NCI-H1417 treated with DMSO at 0.1 percent for 48 hours (cell line): ENCODE measurements around the gene TAF6L.
"Not testable (repeated sequence)": the region's sequence is repeated elsewhere in the genome, so short reads cannot be mapped to it uniquely, and the experiment has no call there.

Source experiments
- DNase-seq: peaks from one replicate; lab custom pipeline; 2025; lab: John Stamatoyannopoulos, UW

TAF6L gene, protein sequence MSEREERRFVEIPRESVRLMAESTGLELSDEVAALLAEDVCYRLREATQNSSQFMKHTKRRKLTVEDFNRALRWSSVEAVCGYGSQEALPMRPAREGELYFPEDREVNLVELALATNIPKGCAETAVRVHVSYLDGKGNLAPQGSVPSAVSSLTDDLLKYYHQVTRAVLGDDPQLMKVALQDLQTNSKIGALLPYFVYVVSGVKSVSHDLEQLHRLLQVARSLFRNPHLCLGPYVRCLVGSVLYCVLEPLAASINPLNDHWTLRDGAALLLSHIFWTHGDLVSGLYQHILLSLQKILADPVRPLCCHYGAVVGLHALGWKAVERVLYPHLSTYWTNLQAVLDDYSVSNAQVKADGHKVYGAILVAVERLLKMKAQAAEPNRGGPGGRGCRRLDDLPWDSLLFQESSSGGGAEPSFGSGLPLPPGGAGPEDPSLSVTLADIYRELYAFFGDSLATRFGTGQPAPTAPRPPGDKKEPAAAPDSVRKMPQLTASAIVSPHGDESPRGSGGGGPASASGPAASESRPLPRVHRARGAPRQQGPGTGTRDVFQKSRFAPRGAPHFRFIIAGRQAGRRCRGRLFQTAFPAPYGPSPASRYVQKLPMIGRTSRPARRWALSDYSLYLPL

DNA sequence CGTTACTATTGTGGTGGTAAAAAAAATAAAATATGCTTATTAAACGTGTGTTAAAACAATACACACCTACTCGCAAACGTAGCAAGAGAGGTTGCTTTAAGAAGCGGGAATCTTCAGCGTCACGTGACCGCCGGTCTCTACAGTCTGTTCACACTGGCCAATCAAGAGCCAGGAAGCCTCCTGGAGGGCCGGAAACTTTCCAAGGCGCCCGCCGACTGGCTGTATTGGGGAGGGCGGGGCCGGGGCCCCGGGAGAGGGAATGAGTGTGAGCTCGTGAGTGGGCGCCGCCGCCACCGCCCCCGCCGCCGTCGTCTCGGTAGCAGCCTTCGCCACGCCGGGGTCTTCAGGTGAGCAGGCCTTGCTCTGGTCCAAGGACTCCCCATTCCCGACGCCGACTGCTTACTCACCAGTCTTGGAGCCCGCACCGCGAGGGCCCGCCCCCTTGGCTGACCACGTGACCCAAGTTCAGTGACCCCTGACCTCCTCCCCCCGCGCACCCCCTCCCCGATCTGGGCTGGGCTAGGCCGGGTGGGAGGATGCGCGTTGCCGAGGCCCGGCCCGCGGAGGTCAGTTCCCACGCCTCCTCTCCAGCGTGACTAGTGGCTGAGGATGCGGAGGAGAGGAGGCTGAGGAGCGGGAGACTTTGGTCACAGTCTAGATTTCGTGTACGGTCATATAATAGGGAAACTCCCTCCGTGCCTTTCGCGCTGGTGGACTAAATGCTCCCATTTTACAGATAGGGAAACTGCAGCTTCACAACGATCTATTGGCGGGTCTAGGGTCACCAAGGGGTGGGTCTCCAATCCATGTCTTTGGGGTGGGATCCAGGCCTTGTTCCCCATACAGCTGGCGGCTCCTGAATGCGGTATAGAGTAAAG, at the start of gene TAF6L:
Gene TAF6L (plus strand): TSS at position 253 of the 878 bp plus-strand sequence. CDS start 4,388 bp downstream, outside the sequence.
- peak; percentile 92 for DNase-seq

- DNase-seq: no peak
These were observed 49.2 kb upstream of the TAF6L start for GRCh38 chr11:62721994-62722393.

DNA sequence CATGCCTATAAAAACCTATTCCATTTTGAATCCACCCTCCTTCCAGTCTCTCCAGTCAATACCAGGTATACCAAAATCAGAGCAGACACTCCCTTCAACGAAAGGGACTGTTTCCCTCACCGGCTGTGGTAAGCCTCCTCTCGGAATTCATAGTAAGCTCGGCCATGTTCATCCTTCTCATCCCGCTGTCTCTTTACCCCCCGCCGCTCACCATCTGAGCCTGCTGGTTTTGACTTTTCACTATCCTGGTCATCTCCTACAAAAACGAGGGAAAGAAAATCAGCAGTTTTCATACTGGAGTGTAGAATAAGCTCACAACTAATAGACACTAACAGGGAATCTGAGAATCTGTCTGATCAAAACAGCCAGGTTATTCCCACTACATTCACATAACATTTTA, 47.0 kb upstream of the TAF6L start:
- no peak for DNase-seq

DNA sequence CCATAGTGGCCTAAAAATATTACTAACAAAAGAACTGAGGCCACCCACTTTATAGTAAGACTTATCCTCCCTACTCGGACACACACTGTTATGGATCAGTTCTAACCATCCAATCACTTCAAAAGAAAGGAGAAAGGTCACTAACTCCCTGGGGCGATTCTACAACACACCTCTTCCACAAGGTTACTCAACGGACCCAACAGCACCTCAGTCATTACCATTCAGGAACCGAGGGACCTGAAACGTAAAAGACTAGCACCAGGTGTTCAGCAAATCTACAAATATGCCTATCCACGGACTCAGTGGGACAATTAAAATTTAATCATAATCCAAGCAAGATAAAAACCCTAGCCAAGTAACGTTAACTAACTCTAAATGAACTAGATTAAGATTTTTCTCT, 45.5 kb upstream of the TAF6L start:
- DNase-seq: no peak

GRCh38 chr11:62726156-62726914, 44.9 kb upstream of the TAF6L start:
- DNase-seq: no peak

GRCh38 chr11:62726915-62727164, 44.4 kb upstream of the TAF6L start:
- no peak for DNase-seq

DNA sequence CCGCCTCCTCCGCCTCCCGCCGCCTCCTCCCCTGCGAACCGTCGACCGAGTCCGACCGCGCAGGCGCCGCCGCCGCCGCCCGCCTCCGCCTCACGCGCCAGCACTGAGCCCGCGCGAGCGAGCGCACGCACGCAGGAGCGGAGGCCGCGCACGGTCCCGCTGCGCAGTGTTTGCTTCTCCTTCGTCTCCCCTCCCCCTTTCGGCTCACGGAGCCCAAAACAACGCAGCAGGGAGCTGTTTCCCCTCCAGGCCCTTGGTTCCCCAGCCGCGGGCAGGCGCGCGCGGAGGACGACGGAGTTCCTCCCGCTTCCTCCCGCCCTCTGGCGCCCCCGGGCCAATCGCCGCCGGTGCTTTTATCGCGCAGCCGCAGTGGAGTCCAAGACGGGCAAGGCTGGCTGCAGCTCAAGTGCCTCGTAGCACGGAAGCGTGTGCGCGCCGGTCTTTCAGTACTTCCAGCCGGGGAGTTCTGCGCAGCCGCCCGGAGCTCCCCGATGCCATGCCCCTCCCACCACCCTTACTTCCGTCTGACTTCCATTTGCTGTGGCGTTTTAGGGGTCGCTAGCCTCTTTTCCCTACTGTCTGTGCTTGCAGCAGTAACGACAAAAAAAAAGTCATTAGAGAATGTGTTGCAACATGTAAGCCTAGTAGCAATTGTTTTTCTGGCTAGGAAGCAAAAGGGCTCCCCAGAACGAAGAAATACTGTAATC, 43.9 kb upstream of the TAF6L start, which contains the start of gene HNRNPUL2:
Gene HNRNPUL2 (minus strand): TSS at position 293 of the 707 bp plus-strand sequence. CDS start 301 bp downstream, outside the sequence.
- peak; percentile 98 for DNase-seq

DNA sequence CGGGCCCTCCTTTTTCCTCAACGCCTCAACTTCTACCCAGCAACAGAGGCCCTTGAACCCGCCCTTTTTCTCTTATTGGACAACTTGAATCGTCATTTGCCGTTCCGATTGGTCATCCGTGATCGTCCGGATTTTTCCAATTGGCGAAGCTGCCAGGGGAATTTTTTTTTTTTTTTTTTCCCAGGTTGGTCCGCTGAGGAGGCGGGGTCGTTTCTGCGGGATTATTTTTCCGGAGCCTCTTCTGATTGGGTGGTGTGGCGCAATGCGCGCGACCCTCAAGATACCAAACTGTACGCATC, 43.4 kb upstream of the TAF6L start:
- DNase-seq: peak; percentile 95

DNA sequence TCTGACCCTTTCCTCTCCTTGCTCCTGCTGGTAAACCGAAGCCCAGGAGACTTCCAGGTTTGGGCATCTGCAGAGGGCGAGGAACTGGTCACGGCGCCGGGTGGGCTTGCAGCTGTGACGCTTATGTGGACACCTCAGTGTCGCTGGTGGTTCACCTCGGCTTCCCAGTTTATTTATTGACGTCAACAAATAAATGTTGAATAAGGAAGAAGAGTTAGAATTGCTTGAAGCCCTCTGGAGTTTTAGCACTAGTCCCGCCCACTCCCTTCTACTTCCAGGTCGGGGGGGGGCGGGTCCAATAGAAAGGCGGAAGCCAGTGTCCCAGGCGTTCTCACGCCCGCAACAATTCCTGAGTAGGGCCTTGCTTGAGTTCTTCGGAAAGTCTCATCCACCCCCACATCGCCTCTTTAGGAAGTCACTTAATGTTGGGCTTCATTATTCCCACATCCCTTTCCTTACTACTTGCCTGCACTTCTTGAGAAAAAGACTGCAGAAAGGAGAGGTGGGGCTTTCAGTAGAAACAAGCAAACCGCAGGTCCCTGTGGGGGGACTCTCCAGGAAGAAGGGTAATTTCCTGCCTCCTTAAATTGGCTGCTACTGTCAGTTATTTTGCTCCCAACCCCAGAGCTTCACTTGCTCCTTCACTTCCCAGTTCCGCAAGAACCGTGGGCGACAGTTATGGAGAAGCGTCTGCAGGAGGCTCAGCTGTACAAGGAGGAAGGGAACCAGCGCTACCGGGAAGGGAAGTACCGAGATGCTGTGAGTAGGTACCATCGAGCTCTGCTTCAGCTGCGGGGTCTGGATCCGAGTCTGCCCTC, 42.8 kb upstream of the TAF6L start, which contains the start of gene TTC9C:
Gene TTC9C (plus strand): TSS at position 316 of the 818 bp plus-strand sequence. CDS start 363 bp downstream, at position 679.
- DNase-seq: peak; percentile 70

DNA sequence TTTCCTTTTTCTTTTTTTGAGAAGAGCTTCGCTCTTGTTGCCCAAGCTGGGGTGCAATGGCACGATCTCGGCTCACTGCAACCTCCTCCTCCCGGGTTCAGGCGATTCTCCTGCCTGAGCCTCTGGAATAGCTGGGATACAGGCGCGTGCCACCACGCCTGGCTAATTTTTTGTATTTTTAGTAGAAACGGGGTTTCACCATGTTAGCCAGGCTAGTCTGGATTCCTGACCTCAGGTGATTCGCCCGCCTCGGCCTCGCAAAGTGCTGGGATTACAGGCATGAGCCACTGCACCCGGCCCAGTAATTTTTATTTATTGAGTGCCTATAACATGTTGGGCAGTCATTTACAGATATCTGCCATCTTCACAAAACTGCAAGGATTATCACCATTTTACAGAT, 41.1 kb upstream of the TAF6L start:
- not testable (repeated sequence) for DNase-seq

- no peak for DNase-seq
These were observed 38.4 kb upstream of the TAF6L start for GRCh38 chr11:62732830-62733229.

- DNase-seq: no peak
These were observed 34.0 kb upstream of the TAF6L start for GRCh38 chr11:62737196-62737595.

- DNase-seq: no peak
These were observed 23.6 kb upstream of the TAF6L start for GRCh38 chr11:62747475-62748160.

- DNase-seq: not testable (repeated sequence)
These were observed 21.3 kb upstream of the TAF6L start for GRCh38 chr11:62749931-62750330.

- DNase-seq: no peak
These were observed 18.9 kb upstream of the TAF6L start for GRCh38 chr11:62752177-62752785.

GRCh38 chr11:62752994-62753735, 18.0 kb upstream of the TAF6L start:
- DNase-seq: no peak

DNA sequence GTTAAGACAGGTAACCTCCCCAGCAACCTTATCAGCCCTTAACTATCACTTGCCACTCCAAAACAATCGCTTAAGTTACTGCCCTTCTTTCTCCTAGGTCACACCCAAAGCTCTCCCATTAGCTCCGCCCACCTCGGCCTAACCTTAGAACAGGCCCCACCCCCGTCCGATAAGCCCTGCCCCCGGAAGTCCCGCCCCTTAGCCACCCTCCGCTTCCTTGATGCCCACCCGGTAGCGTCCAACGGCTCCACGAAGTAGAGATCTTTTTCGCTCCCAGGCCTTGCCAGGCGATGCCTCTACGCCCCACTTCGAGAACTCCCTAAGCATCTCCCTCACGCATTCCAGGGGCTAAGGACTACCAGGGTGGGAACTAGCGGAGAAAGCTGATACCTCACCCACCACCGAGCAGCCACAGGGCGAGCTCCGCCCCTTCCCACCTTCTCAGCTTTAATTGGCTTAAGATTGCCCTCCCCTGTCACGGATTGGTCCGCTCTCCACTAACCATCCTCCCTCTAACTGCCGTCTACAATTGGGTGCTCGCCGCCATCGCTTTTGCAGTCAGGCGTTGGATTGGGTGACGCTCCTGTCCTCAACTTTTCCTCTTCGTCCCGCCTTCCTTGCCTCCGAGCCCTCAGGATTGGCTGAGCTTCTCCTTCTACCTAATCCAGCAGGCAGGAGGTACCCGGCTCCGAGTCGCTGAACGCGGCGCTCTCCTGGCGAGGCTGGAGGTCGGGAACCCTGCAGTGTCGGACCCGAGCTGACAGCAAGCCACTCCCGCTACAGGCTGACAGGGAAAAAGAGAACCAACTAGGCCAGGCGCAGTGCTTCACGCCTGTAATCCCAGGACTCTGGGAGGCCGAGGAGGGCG, 17.2 kb upstream of the TAF6L start, which contains the start of gene ZBTB3:
Gene ZBTB3 (minus strand): TSS at position 425 of the 868 bp plus-strand sequence. CDS start 496 bp downstream, outside the sequence.
- peak; percentile 100 for DNase-seq
